ENCODE results near the gene KCNJ5.

KCNJ5 gene

DNA sequence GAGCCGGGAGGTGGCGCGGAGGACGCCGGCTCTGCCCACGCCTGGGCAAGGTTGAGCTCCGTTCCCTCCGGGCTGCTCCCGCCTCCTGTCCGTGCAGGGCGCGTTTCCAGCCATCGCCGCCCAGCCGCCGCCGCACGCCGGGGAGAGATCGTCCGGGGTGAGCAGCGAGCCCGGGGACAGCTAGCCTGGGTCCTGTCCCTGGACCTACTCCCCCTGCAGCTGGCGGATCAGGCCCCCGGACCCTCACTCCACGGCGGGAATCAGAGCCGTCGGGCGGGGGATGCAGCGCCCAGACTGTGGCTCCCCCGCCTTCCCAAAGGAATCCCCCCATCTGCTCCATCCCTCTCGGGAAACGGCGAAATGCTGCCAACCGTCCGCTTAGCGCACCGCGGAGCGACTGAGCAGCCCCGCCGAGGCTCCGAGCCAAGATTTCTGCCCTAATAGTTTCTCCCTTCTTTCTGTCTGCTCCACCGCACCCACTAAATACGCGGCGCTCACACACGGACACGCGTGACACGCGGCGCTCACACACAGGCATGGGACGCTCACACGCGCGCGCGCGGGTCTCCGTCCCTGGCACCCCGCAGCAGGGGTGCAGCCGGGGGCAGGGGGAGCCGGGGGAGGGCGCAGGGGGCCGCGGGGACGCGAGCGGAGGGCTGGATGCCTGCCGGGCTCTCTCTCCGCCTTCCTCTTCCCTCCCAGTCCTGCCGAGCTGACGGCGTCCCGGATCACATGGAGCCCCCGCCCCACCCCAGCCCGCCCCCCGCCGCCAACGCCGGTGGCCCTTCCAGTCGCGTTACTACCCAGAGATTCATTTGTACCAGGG is at the start of gene KCNJ5:
Gene KCNJ5, plus strand, starts transcription at position 814 of the 826 bp plus-strand sequence. CDS start 19,918 bp downstream, outside the sequence.
- in situ Hi-C loops (cut with MboI; ENCODE audit: low sequenced_read_pairs) = no loop called here

DNA sequence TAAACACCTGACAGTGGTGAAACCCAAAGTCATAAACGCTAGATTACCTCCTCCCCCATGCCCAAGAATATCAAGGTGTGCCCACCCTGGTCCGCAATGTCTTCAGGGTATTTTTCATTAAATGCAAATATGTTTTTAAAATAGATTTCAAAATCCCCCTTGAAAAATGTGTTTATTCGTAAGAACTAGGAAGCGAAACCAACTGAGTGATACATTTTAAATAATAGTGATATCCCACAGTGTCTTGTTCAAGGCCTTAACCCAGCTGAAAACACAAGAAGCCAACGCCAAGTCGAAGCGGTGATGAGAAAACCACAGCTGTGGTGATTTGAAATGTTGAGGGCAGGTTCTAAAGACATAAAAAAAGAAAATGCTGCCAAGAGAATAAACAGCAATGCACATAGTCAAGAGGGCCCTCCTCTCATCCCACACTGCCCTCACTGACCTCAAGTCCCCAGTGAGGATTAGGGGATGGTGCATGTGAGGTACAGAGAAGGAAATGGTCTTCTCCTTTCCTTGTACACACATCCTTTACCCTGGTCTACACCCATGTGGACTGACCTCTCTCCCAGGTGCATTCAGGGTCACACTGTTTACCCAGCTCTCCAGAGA is 49.6 kb upstream of the KCNJ5 start:
- in situ Hi-C loops (cut with MboI; ENCODE audit: low sequenced_read_pairs) = loop anchor here (25.0 kb wide), 3 partner anchors 204 to 804 kb away; no protein-coding TSS in a partner anchor

DNA sequence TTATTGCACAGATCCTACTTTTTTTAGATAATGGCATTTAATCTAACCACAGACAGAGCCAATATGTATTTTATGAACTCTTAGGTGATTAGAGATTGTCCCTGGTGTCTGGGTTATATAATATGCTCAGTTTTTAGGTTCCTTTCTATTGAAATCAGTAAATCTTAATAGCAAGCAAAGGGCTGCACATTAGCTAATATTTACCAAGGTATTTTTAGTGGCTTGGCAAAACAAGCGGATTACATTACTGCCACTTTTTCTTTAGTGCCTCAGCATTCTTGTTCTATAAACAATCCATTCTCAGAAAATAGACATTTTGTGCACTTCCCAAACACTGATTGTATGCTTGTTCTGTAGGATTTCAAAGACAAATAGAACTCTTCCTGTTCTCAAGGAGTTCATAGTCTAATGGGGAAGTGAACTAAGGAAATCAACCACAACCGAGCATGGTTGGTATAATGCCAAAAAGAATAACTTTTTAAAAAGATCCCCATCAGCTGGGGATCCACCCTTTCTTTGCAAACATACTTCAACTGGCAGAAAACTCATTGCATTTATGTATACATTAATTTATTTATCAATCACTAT is 47.9 kb upstream of the KCNJ5 start:
- in situ Hi-C loops (cut with MboI; ENCODE audit: low sequenced_read_pairs) = loop anchor here (25.0 kb wide), 3 partner anchors 206 to 806 kb away; no protein-coding TSS in a partner anchor

DNA sequence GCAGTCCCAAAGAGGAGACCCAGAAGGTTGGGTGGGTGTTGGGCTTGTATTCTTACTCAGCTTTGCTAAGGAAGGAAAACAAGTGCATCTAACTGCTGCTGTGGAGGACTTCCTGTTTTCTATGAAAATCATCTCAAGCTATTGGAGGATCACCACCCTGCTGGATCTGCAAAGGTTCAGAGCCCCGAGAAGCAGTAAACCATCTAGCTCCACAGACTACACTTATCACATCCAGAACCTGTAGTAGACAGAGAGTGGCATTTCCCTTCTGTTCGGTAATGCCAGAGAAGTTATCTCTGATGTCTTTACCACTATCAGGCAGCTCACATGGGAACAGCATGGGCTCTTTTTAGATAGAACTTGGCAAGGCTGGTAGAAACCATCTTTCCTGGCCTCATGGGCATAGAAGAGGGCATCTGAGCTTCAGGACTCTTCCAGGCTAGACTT is 45.8 kb upstream of the KCNJ5 start:
- in situ Hi-C loops (cut with MboI; ENCODE audit: low sequenced_read_pairs) = loop anchor here (25.0 kb wide), 3 partner anchors 208 to 808 kb away; no protein-coding TSS in a partner anchor

DNA sequence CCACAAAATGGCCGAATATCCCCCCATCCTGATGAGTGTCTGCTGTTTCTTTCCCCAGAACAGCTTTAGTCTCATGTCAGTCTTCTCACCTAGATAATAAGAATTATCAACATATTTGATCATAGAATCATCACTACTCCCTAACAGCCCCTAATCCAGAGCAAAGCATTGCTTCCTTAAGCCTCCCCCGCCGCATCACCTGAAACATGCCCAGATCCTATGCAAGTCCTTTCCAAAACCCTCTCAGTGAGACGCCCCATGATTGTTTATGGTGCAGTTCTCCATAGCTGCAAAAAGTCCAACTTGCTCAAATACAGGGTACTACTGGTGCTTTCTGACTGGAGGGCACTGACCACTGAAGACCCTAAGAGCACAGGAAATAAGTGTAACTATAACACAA is 44.2 kb upstream of the KCNJ5 start:
- in situ Hi-C loops (cut with MboI; ENCODE audit: low sequenced_read_pairs) = loop anchor here (25.0 kb wide), 3 partner anchors 210 to 810 kb away; no protein-coding TSS in a partner anchor

DNA sequence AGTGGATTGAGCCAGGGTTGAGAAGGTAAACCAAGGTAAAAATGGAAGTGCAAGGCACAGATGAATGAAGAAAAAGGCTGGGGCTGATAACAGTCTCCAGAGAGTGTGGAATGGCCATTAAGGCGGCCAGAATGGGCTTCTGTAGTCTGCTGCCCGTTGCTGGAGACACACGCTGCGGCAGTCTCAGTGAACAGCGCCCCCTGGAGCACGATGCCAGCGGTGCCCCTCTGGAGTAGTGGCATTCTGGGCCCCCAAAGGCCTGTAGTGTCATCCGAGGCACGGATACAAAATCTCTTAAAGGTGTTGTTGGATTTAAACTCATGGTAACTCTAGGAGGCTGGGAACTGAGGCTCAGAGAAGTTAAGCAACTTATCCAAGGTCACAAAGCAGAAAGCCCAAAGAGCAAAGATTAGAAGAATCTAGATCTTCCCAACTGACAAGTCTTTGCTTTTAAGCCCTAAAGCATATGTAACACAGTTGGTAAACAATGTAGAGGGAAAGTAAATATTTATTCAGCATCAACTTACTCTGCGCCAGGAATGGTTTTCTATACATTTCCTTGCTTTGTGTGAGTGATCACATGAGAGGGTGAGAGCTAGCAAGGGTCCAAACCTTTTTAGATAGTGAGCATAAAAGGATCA is 42.2 kb upstream of the KCNJ5 start:
- in situ Hi-C loops (cut with MboI; ENCODE audit: low sequenced_read_pairs) = loop anchor here (25.0 kb wide), 3 partner anchors 212 to 812 kb away; no protein-coding TSS in a partner anchor

DNA sequence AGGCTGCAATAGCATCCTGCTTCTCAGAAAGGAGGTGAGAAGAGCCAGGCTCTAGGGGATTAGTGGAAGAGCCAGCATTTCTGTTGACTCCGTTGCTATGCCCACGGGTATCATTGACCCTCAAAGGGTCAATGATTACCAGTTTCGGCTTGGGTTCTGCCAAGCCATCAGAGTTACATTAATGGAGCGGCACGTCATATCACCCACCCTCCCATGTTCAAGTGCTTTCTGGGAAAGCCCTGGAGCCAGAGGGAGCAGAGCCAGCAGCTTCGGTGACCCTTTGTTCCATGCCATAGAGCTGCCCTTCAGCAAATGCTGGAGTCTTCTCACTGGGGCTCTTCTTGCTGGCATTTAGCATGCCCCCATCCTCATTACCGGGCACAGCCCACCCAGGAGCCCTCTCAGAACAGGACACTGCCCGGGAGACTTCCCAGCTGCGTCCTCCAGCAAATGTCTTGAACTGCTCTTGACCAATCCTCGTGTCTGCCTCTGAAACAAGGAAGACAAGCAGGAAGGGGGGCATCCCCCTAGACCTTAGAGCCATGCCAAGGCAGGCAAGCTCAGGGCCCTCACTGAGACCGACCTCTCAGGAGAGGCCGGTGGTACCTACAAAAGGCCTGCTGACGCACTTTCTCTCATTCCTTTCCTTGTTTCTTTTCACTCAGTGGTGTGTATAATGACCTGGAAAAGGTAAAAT is 38.7 kb upstream of the KCNJ5 start:
- in situ Hi-C loops (cut with MboI; ENCODE audit: low sequenced_read_pairs) = loop anchor here (10.0 kb wide), 1 partner anchor 678 kb away; no protein-coding TSS in a partner anchor

DNA sequence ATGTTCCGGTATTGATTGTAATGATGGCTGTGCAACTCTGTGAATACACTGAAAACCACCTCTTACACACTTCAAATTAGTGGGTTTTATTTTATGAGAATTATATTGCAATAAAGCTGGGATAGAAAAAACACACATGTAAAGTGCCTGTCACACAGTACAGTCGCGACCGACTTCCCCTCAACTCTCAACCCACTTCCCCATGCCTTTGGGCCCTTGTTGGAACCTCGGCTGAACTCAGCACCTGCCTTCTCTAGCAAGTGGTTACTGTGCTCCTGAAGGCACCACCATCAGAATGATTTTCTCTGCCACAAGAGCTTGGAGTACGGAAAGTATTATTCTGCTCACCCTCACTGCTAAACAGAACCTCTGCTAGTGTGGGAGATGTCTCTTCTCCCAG is 37.6 kb upstream of the KCNJ5 start:
- in situ Hi-C loops (cut with MboI; ENCODE audit: low sequenced_read_pairs) = loop anchor here (10.0 kb wide), 1 partner anchor 679 kb away; no protein-coding TSS in a partner anchor

DNA sequence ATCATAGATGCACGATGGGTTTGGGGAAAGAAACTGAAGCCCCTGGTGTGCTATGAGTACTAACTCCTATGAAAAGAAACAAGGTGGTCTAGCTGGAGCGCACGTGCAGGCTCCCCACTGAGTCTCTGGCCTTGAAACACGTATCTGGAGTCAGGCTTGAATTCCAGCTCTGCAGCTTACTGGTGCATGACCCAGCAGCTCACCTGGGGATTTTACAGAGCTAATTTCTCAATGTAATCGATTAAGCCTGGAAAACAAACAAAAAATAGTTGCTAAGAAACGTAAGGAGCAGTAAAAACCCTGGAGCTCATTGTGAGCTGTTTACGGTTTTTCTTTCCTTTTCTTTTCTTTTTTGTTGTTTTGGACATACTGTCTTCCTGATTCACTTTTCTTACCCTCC is 36.3 kb upstream of the KCNJ5 start:
- in situ Hi-C loops (cut with MboI; ENCODE audit: low sequenced_read_pairs) = loop anchor here (10.0 kb wide), 1 partner anchor 680 kb away; no protein-coding TSS in a partner anchor

DNA sequence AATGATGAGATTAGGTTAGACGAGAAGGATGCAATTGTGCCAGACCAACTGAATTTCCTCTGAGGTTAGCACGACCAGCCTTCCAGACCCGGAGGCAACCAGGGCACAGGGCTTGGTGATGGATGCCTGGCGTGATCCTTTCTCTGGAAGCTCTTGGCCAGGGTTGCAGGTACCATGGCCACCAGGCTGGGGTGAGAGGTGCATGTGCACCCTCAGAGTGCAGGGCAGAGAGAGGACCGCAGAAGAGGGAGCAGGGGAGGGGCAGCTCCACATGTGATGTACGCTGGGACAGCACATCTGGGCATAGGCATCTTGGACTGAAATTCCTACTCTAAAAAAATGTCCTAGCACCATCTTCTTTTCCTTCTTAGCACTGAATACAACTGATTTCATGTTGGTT is 34.9 kb upstream of the KCNJ5 start:
- in situ Hi-C loops (cut with MboI; ENCODE audit: low sequenced_read_pairs) = loop anchor here (10.0 kb wide), 1 partner anchor 681 kb away; no protein-coding TSS in a partner anchor

DNA sequence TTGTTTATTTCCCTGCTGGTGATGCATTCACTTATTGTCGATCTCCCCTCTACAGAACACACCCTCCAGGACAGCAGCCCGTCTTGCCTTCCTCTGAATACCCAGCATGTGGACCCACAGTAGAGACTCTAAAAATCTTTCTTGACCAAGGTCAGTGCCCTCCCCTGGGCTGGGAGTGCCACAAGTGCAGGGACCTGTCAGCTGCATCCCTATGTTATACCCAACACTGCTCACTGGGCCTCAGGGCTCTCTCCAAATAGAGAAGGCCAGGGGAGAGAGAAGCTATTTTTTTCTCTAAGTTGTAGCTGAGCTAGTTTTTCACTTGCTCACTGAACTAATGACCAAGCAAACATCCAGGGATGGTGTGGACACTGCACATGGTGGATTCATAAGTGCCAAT is 33.8 kb upstream of the KCNJ5 start:
- in situ Hi-C loops (cut with MboI; ENCODE audit: low sequenced_read_pairs) = loop anchor here (10.0 kb wide), 1 partner anchor 683 kb away; no protein-coding TSS in a partner anchor

DNA sequence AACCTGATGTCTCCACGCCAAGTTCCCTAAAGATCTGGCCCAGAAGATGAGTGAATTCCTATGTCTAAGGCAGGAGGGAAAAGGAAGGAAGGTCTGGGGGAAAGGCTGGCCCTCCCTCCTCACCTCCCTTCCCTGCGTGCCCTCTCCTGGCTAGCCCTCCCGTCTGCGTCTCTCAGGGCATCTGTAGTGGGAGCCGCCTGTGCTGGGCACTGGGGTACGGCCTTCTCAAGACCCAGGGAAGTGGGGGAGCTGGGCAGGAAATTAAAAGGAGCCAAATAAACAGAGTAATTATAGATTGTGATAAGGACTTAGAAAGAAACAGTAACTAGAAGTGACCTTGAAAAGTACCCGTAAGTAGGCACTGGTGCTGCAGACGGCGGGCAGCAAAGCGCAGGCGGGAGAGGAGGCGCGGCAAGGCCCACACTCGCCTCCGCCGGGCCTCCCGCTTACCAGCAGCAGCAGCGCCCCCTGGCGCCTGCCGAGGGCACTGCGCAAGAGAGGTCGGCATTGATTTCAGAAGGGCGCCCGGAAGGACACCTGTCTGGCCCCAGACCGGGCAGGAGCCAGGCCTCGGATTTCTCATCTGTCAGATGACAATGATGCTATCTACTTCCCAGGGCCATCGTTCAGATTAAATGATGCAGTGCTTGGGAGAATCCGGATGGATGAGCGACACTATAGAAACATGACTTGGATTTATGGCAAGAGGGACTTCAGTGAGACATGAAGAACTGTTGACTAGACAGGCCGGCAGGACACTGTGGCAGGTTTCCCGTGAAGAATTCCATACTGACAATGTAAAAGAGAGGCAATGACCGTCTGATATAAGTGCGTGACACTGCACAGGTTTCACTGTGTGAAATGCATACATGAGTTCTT is 31.4 kb upstream of the KCNJ5 start:
- in situ Hi-C loops (cut with MboI; ENCODE audit: low sequenced_read_pairs) = loop anchor here (10.0 kb wide), 1 partner anchor 685 kb away; no protein-coding TSS in a partner anchor

DNA sequence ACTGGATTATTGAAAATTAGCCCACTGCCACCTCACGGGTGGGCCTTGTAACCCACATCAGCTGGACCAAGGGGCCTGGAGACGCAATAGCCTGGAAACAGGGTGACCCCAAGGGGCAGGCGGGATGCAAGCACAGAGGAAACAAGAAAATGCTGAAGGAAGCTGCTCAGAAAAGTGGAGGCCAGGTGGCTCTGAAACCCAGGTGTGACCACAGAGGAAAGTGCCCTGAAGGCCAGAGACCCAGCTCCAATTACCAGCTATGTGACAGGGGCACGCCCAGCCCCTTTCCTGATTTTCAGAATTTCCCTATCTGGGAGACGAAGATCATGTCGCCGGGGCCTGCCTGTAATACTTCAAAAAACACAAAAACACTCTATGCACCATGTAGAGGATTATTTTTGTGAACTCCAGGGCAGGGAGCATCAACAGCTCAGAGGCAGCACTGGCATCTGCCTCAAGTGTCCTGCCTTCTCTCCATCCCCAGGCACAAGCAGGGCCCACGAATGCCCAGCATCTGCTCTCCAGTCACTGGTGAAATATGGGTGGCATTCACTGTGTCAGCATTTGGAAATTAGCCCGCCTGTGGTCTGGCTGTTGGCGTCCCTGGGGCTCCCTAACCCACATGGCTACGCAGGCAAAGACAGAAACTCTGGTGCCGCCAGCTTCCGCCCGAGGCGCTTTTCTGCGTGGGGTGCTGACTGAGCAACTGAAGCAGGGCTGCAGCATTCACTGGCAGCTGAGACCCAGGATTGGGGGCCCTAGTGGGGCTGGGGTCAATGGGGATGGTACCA is 30.4 kb upstream of the KCNJ5 start:
- in situ Hi-C loops (cut with MboI; ENCODE audit: low sequenced_read_pairs) = no loop called here

DNA sequence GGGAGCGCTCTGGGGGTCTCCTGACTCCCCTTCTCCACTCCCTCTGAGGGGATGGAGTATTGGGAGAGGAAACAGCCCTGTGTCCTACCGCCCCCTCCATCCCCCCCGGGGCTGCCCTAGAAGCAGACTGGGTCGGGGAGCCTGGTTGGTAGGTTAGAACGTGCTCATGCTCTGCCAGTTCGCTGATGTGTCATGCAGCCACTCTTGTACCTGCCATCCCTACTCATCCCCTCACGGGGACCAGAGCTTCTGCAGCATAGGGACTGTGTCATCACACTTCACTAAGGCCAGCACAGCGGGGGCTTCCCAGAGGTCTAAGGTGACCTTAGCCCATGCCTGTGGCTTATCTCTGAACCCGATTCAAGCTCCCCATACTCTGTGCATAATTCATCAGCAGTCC is 28.8 kb upstream of the KCNJ5 start:
- in situ Hi-C loops (cut with MboI; ENCODE audit: low sequenced_read_pairs) = no loop called here

DNA sequence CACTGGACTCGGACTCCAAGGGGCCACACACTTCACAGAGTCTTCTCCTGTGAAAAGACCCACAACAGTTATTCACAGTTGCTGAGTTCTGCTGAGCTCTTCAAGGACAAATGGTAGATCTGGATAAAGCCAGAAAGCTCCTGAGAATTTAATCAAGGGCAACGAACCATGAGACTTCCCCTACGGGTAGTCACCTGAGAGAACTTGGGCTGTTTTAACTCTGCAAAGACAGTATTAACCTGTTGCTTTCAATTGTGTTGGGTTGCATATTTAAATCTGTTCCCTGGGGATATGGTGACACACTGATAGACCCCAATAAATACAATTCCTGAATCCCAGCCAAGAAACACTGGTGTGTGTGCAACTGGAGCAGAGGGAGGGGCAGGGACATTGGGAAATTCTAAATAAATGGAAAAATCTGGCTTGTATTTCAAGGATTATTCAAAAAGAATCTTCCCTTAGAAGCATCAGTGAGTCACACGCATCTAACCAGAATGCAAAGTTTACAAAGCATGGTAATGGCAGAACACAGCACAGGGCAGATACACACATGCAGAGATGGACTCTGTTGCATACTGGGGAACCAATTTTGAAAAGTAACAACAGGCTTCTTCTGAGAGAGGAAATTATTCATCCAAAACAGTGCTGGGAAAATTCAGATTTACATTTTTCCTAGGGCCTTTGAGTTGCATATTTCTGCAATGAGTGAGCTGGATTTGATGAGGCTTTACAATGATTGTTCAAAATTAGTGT is 28.1 kb upstream of the KCNJ5 start:
- in situ Hi-C loops (cut with MboI; ENCODE audit: low sequenced_read_pairs) = no loop called here

DNA sequence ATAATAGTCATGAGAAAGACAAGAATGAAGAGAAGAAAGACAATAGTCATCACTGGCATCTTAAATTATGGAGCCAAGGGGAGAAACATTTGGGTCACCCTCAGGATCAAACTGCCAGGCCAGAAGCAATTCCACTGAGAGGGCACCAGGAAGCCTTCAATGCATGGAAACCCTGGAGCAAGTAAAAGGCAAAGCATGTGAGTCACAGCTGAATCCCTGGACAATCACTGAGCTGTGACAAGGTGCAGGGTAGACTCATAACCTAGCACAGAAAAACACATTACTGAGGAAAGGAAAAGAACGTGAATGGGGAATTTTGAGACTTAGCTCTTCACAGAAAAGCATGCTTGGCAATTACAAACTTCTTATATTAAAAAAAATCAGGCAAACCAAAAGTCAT is 25.7 kb upstream of the KCNJ5 start:
- in situ Hi-C loops (cut with MboI; ENCODE audit: low sequenced_read_pairs) = no loop called here

DNA sequence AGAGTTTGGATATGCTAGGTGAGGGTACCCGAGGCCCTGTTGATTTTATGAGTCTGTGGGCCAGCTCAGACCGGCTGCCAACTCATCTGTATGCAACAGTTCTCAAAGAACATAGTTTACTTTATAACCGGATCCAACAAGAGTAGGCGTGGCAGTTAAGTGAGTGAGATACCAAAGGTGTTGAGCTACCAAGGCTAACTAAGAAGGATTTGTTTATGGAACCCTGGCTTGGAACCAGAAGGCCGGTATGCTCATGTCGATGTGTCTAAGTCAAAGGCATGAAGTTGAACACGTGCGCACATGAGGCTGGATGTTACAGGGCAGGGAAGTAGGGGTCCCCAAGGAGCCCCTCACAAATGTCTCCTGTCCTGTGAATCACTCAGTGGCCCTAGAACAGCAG is 23.9 kb upstream of the KCNJ5 start, which contains the start of gene KCNJ1:
Gene KCNJ1, minus strand, starts transcription at position 20 of the 400 bp plus-strand sequence. CDS start 27,053 bp downstream, outside the sequence.
- in situ Hi-C loops (cut with MboI; ENCODE audit: low sequenced_read_pairs) = no loop called here
